OCI-LY1 (cell line): ENCODE data around the gene SNX14.

ENCODE experiments used
- EZH2 ChIP-seq: fragments of 200-600 bp; sonication (generic), shearing (Covaris generic); IDR thresholded peaks from 2 replicates; pipeline ENCODE4 v1.8.0; 2017; ENCODE audit warnings: borderline replicate concordance, mixed run types, mild to moderate bottlenecking, antibody characterized with exemption, low read length, moderate library complexity, mixed read lengths
- TF ChIP-seq, protein P1 (sequence below): fragments of 200-600 bp; sonication (generic), shearing (Covaris generic); IDR thresholded peaks from 2 replicates; pipeline ENCODE4 v1.5.1; 2017; ENCODE audit warnings: mild to moderate bottlenecking, antibody characterized with exemption, low read length, moderate library complexity, mixed read lengths

DNA sequence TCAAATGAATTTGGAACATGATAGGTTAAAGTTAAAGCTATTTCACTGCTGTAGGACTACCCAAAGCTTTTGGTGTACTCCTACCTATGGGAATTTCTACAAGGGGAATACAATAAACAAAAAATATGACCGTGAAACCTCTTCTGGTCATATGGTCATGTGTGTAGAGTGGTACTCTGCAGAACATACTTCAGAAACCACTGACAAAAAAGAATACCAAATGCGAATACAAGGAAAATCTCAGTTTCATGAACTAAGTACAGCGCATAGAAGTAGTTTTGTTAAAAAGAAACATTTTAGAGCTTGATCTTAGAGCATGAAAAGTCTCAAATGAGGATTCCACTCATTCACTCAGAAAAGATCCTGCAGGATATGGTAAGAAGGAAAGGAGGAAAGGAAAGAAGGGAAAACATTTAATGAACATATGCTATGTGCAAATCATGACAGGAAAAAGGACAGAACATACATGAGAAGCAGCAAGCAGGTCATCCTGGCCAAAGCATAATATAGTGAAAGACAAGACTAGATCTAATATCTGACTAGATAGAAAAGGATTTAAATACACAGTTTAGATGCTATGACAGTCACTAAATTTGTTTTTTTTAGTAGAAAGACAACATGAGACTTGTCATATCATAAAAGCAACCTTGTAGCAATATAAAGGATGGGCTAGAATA lies 36.5 kb downstream of the SNX14 start:
- no peak for TF ChIP-seq EZH2
- TF ChIP-seq, protein P1, sequence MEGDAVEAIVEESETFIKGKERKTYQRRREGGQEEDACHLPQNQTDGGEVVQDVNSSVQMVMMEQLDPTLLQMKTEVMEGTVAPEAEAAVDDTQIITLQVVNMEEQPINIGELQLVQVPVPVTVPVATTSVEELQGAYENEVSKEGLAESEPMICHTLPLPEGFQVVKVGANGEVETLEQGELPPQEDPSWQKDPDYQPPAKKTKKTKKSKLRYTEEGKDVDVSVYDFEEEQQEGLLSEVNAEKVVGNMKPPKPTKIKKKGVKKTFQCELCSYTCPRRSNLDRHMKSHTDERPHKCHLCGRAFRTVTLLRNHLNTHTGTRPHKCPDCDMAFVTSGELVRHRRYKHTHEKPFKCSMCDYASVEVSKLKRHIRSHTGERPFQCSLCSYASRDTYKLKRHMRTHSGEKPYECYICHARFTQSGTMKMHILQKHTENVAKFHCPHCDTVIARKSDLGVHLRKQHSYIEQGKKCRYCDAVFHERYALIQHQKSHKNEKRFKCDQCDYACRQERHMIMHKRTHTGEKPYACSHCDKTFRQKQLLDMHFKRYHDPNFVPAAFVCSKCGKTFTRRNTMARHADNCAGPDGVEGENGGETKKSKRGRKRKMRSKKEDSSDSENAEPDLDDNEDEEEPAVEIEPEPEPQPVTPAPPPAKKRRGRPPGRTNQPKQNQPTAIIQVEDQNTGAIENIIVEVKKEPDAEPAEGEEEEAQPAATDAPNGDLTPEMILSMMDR: no peak
